HEK293 (cell line): ENCODE measurements around the gene SPACA9.
A peak's percentile ranks its signal among the peaks of the same experiment; 100 is the strongest.

Experiments
- CTCF ChIA-PET: fragments of 350-600 bp; formaldehyde crosslinking; extraction: SDS; loops from one replicate; lab custom pipeline; 2021; ENCODE audit warnings: antibody characterized with exemption; lab: Yijun Ruan, JAX
- POLR2A ChIA-PET: fragments of 300-600 bp; formaldehyde crosslinking; extraction: SDS; loops from one replicate; lab custom pipeline; 2020; ENCODE audit warnings: antibody characterized with exemption, inconsistent platforms; lab: Yijun Ruan, JAX
- H3K27ac ChIP-seq: fragments of 200-500 bp; sonication (Bioruptor generic); 2 replicates; pipeline ENCODE4 v1.5.1; 2014; ENCODE audit warnings: low read depth, low read length, control low read depth, inconsistent platforms; ENCODE audit errors: extremely low read depth
- H3K36me3 ChIP-seq, 2 experiments: fragments of 200-500 bp in 1 of 2; sonication (Bioruptor generic) in 1 of 2; 1 replicate in 1 of 2; 2 replicates in 1 of 2; pipeline ENCODE4 v1.5.1; 2014 to 2017; ENCODE audit warnings: inconsistent platforms in 2 of 2, low read length in 2 of 2; ENCODE audit not compliant: control insufficient read depth in 2 of 2, insufficient read depth in 1 of 2
- H3K4me1 ChIP-seq: fragments of 200-500 bp; sonication (Bioruptor generic); 2 replicates; pipeline ENCODE4 v1.5.1; 2014; ENCODE audit warnings: mild to moderate bottlenecking, low read length, inconsistent platforms; ENCODE audit not compliant: control insufficient read depth, insufficient read depth
- H3K4me3 ChIP-seq: 2 replicates; pipeline ENCODE4 v1.5.1; 2011; ENCODE audit warnings: low read depth, mild to moderate bottlenecking, control low read depth, low read length, moderate library complexity
- H3K9me3 ChIP-seq: fragments of 200-500 bp; sonication (Bioruptor generic); 2 replicates; pipeline ENCODE4 v1.5.1; 2014; ENCODE audit warnings: low read depth, low read length, inconsistent platforms; ENCODE audit not compliant: control insufficient read depth, insufficient read depth
- BCL11B ChIP-seq: fragments of 450-650 bp; formaldehyde crosslinking; IDR thresholded peaks from 2 replicates; pipeline ENCODE4 v1.5.1; 2016; ENCODE audit warnings: low read depth, missing biosample characterization, missing genetic modification characterization
- TSHZ1 ChIP-seq: fragments of 450-650 bp; formaldehyde crosslinking; IDR thresholded peaks from 2 replicates; pipeline ENCODE4 v1.5.1; 2016; ENCODE audit warnings: missing biosample characterization, missing genetic modification characterization, borderline replicate concordance
- ZEB2 ChIP-seq: fragments of 450-650 bp; formaldehyde crosslinking; IDR thresholded peaks from 2 replicates; pipeline ENCODE4 v1.5.1; 2016; ENCODE audit warnings: missing biosample characterization, missing genetic modification characterization
- ZFP3 ChIP-seq: fragments of 450-650 bp; formaldehyde crosslinking; IDR thresholded peaks from 2 replicates; pipeline ENCODE4 v1.5.1; 2016; ENCODE audit warnings: low read depth, missing biosample characterization, missing genetic modification characterization
- ZNF121 ChIP-seq: fragments of 450-650 bp; formaldehyde crosslinking; IDR thresholded peaks from 2 replicates; pipeline ENCODE4 v1.5.1; 2016; ENCODE audit warnings: missing biosample characterization, missing genetic modification characterization
- ZNF155 ChIP-seq: fragments of 450-650 bp; formaldehyde crosslinking; IDR thresholded peaks from 2 replicates; pipeline ENCODE4 v1.5.1; 2016; ENCODE audit warnings: missing biosample characterization, missing genetic modification characterization
- ZNF280D ChIP-seq: fragments of 450-650 bp; formaldehyde crosslinking; IDR thresholded peaks from 2 replicates; pipeline ENCODE4 v1.5.1; 2016; ENCODE audit warnings: missing biosample characterization, missing genetic modification characterization
- ZNF324 ChIP-seq: fragments of 450-650 bp; formaldehyde crosslinking; IDR thresholded peaks from 2 replicates; pipeline ENCODE4 v1.5.1; 2016; ENCODE audit warnings: missing biosample characterization, missing genetic modification characterization
- ZNF354C ChIP-seq: fragments of 450-650 bp; formaldehyde crosslinking; IDR thresholded peaks from 2 replicates; pipeline ENCODE4 v1.5.1; 2016; ENCODE audit warnings: missing biosample characterization, missing genetic modification characterization, low read depth, borderline replicate concordance
- ZNF416 ChIP-seq: fragments of 450-650 bp; formaldehyde crosslinking; IDR thresholded peaks from 2 replicates; pipeline ENCODE4 v1.5.1; 2016; ENCODE audit warnings: missing biosample characterization, missing genetic modification characterization
- ZNF571 ChIP-seq: fragments of 450-650 bp; formaldehyde crosslinking; IDR thresholded peaks from 2 replicates; pipeline ENCODE4 v1.5.0; 2017; ENCODE audit warnings: missing biosample characterization, missing genetic modification characterization
- ZNF76 ChIP-seq: fragments of 450-650 bp; formaldehyde crosslinking; IDR thresholded peaks from 2 replicates; pipeline ENCODE4; 2016; ENCODE audit warnings: low read depth, missing biosample characterization, missing genetic modification characterization, borderline replicate concordance
- ZSCAN23 ChIP-seq: fragments of 450-650 bp; formaldehyde crosslinking; IDR thresholded peaks from 2 replicates; pipeline ENCODE4 v1.5.1; 2016; ENCODE audit warnings: missing biosample characterization, missing genetic modification characterization

SPACA9 gene

GRCh38 chr9:132912131-132912530 is 33.4 kb downstream of the SPACA9 start:
- CTCF ChIA-PET, result interaction anchor here (16.4 kb wide), 1 partner anchor 10 kb away, joined by 160 read pairs; no protein-coding TSS in a partner anchor
- H3K36me3 ChIP-seq, result peaks cover 12 to 71% of the 10 kb centered on the region in 2 experiments

GRCh38 chr9:132914924-132915323 is 36.2 kb downstream of the SPACA9 start:
- CTCF ChIA-PET, result interaction anchor here (0.6 to 16.4 kb wide), 8 partner anchors 13 to 408 kb away, joined by 3 to 160 read pairs (median 4); no protein-coding TSS in a partner anchor
- H3K36me3 ChIP-seq, result peaks cover 17 to 76% of the 10 kb centered on the region in 2 experiments
- no peaks in the 10 kb centered on the region for H3K4me1 ChIP-seq
- H3K4me3 ChIP-seq, result no peak overlapping the region
- H3K27ac ChIP-seq, result no peak overlapping the region
- POLR2A ChIA-PET, result no interaction called here
- H3K9me3 ChIP-seq, result no peaks in the 10 kb centered on the region
- TF ChIP-seq ZNF121 (tag by site-specific recombination), result peak; percentile 62; the same call in 1 of the 2 replicates
- no peak for TF ChIP-seq ZFP3
- TF ChIP-seq, all 188 proteins: peak for 1

More at GRCh38 chr9:132912131-132912530, 33.4 kb downstream of the SPACA9 start:
- POLR2A ChIA-PET, result no interaction called here
- no peaks in the 10 kb centered on the region for H3K9me3 ChIP-seq
- no peaks in the 10 kb centered on the region for H3K4me1 ChIP-seq
- no peak overlapping the region for H3K4me3 ChIP-seq
- TF ChIP-seq TSHZ1 (tag by site-specific recombination) (no peak), ZEB2 (tag by site-specific recombination) (no peak), ZNF76 (tag by site-specific recombination) (no peak), BCL11B (tag by site-specific recombination) (no peak), ZNF324 (no peak), ZNF280D (no peak), ZNF571 (tag by site-specific recombination) (no peak), ZNF416 (tag by site-specific recombination) (no peak)
- TF ChIP-seq, all 188 proteins: peak for 0
- H3K27ac ChIP-seq, result no peak overlapping the region

GRCh38 chr9:132919614-132920268 is 41.0 kb downstream of the SPACA9 start:
- TF ChIP-seq ZNF155 (tag by site-specific recombination) (no peak), ZSCAN23 (no peak), ZNF354C (no peak)
- no peak overlapping the region for H3K27ac ChIP-seq
- H3K4me1 ChIP-seq, result no peaks in the 10 kb centered on the region
- H3K9me3 ChIP-seq, result no peaks in the 10 kb centered on the region
- H3K4me3 ChIP-seq, result no peak overlapping the region
- peaks cover 24 to 85% of the 10 kb centered on the region in 2 experiments for H3K36me3 ChIP-seq
- ChIA-PET POLR2A (no interaction called here), CTCF (interaction anchor here (0.7 to 16.4 kb wide), 3 partner anchors 18 to 397 kb away, joined by 3 to 160 read pairs (median 3); no protein-coding TSS in a partner anchor)
